Heart right ventricle (tissue), 16 donors: Measurements from ENCODE around the gene PSMA7. TPM values are rescaled to one million over a fixed set of nuclear protein-coding genes. Genes with fewer than 3 reads are reported as not detected.

Source experiments
- ATAC-seq, 8 donors: fragments of 200-7000 bp; cut with Tn5 transposase; one replicate each; pipeline ENCODE4 v1.9.1; 2020; ENCODE audit warnings: mild to moderate bottlenecking in 8 of 8, moderate library complexity in 8 of 8, moderate number of reproducible peaks in 1 of 8
- DNase-seq, 2 donors: peaks; one replicate each; pipeline ENCODE4 v3.0.0-alpha.2; 2020
- H3K27ac ChIP-seq, 10 donors: fragments of 200-600 bp; sonication (generic) in 2 of 10; one replicate each; pipeline versions ENCODE4 v1.5.0 to v1.8.0; 2020 to 2022; ENCODE audit warnings: mild to moderate bottlenecking in 3 of 10
- H3K27me3 ChIP-seq, 7 donors: fragments of 200-600 bp; one replicate each; pipeline ENCODE4 v1.8.0; 2021 to 2022; ENCODE audit warnings: mild to moderate bottlenecking in 2 of 7
- H3K36me3 ChIP-seq, 9 donors: fragments of 200-600 bp; sonication (generic) in 1 of 9; one replicate each; pipeline versions ENCODE4 v1.5.0 to v1.8.0; 2020 to 2022; ENCODE audit warnings: mild to moderate bottlenecking in 2 of 9
- H3K4me1 ChIP-seq, 9 donors: fragments of 200-600 bp; sonication (generic) in 1 of 9; one replicate each; pipeline versions ENCODE4 v1.5.0 to v1.8.0; 2020 to 2022; ENCODE audit warnings: mild to moderate bottlenecking in 4 of 9
- H3K4me3 ChIP-seq, 10 donors: fragments of 200-600 bp; sonication (generic) in 2 of 10; one replicate each; pipeline versions ENCODE4 v1.5.0 to v1.8.0; 2020 to 2022; ENCODE audit warnings: mild to moderate bottlenecking in 7 of 10, moderate library complexity in 2 of 10
- H3K9me3 ChIP-seq, 11 donors: fragments of 200-600 bp in 10 of 11; sonication (generic) in 2 of 11; one replicate each; pipeline versions ENCODE4 v1.5.0 to v1.8.0; 2013 to 2022; ENCODE audit warnings: mild to moderate bottlenecking in 2 of 11, control low read depth in 1 of 11, moderate library complexity in 1 of 11
- WGBS, 2 donors: extraction: QIAGEN DNeasy Blood & Tissue Kit; methylation state at CpG; one replicate each; pipeline ENCODE4 v1.1.7; 2013; ENCODE audit warnings: inconsistent platforms in 1 of 2; 5-methylcytosine and 5-hydroxymethylcytosine counted together
- intact Hi-C, 10 donors: fragments of 100-400 bp; cut with DNase I; formaldehyde crosslinking; loops; one replicate each; pipeline versions ENCODE4 v1.11.1 to v1.14.2; 2022
- polyA plus RNA-seq, 2 donors: library from polyadenylated mRNA; stranded (reverse); fragments of 200-250 nt; gene quantifications; one replicate each; pipeline ENCODE4 v1.2.3, GENCODE V29; 2013
- total RNA-seq, 10 donors: library from RNA; stranded (reverse); fragmentation: NEBNext Ultra II Directional in 3 of 10; extraction: Animal tissue kit (Norgen Biotek cat#: 25700) in 3 of 10; gene quantifications; one replicate each; pipeline versions ENCODE4 v1.2.1 to v1.2.4, GENCODE V29; 2021 to 2023
- TF ChIP-seq, protein P1 (sequence below), 9 donors: fragments of 200-600 bp; sonication (generic) in 2 of 9; IDR thresholded peaks; one replicate each; pipeline versions ENCODE4 v1.5.0 to v1.8.0; 2021 to 2022; ENCODE audit warnings: antibody characterized with exemption in 9 of 9, mild to moderate bottlenecking in 5 of 9, moderate library complexity in 1 of 9
- donor health status: Arrhythmogenic right ventricular cardiomyopathy.
- donor health status: ischemic (EF 13 %, LVEDD 7.1; RV severe dilation, severe dysfunction).
- donor health status: healthy with polysubstance abuse.
- donor health status: DM: no; HTN: yes; CAD: no.
- donor health status: DM: no; HTN: no; CAD: no.
- donor health status: ischemic (EF 25% LVEDD 6.9; RV normal size, moderate dysfunction).
- donor health status: ischemic (EF 25% LVEDD 5.7; RV mildly dilated, moderate dysfunction).
- donor health status: healthy.
- donor health status: DM: yes; HTN: yes; CAD: no.
- donor health status: Ischemic cardiomyopathy.
- donor health status: ischemic (EF 35%, LVEDD 5.7; RV mildly dilated, moderate dysfunction).
- donor health status: nonischemic (EF 11% LVEDD 7.7; RV severe dilation, severe dysfunction).
- donor health status: DM: yes; HTN: yes; CAD: no.
- donor health status: PGD.
- donor health status: ischemic (EF 29% LVEDD 5.4; RV normal size, mild dysfunction).
- donor health status: nonischemic (EF 23%, LVEDD 6.1; RV moderate dilation, normal function).

Gene PSMA7
- total and polyA plus RNA-seq, 12 donors: 143 to 567 (median 200) TPM

DNA sequence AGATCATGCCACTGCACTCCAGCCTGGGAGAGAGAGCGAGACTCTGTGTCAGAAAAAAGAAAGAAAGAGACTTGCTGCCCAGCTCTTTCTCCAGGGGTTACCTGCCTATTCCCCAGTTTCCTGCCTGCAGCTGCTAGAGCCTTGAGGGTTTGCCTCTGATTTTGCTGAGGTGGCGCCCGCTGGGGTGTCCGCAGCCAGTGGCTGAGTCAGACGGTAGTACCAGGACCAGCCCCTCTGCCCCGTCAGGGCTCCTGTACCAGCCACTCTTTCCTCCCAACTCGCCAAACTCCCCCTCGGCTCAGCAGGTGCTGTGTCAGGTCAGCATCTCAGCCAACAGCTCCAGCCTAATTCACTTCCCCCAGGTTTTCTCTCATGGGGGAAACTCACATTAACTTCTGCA, 28.3 kb downstream of the PSMA7 start:
- Histone ChIP-seq H3K27me3 (peaks cover 0 to 24% (median 15%) of the 10 kb centered on the region in 7 donors), H3K9me3 (peaks cover 0 to 38% (median 16%) of the 10 kb centered on the region in 11 donors), H3K4me3 (no peak overlapping the region), H3K4me1 (peaks cover 0 to 28% (median 22%) of the 10 kb centered on the region in 9 donors), H3K27ac (no peak overlapping the region), H3K36me3 (no peaks in the 10 kb centered on the region)
- intact Hi-C loops: loop anchor here in 3 of 10 donors (5.0 kb wide), 1 partner anchor 48 kb away; the partner anchor contains the start of gene TAF4 (in 3 of the 3)
- DNase-seq (no peak), ATAC-seq (no peak)
- TF ChIP-seq, protein P1, sequence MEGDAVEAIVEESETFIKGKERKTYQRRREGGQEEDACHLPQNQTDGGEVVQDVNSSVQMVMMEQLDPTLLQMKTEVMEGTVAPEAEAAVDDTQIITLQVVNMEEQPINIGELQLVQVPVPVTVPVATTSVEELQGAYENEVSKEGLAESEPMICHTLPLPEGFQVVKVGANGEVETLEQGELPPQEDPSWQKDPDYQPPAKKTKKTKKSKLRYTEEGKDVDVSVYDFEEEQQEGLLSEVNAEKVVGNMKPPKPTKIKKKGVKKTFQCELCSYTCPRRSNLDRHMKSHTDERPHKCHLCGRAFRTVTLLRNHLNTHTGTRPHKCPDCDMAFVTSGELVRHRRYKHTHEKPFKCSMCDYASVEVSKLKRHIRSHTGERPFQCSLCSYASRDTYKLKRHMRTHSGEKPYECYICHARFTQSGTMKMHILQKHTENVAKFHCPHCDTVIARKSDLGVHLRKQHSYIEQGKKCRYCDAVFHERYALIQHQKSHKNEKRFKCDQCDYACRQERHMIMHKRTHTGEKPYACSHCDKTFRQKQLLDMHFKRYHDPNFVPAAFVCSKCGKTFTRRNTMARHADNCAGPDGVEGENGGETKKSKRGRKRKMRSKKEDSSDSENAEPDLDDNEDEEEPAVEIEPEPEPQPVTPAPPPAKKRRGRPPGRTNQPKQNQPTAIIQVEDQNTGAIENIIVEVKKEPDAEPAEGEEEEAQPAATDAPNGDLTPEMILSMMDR (IDR thresholded peaks at IDR 0.05): no peak
- WGBS, 2 donors: 56 to 62% methylated on average over 8 of the region's 8 CpGs

DNA sequence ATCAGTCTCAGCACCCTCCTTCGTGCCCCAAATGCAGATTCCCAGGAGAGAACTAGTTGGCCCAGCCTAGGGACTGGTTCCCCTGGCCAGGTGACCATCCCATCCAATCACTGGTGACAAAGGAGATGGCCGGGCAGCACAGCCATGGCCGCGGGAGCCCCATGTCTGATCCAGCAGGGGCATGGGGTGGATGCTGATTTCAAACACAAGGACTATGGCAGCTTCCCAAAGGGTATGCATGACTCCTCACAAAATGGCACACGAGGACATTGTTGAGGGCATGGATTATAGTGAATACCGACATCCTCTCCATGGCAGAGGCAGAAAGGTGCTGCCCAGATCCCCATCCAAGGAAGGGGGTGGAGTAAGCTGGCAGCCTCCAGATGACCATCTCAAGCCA, 30.8 kb downstream of the PSMA7 start:
- no peak overlapping the region for H3K4me3 ChIP-seq
- H3K4me1 ChIP-seq: peaks cover 0 to 6% (median 4%) of the 10 kb centered on the region in 9 donors
- no peak overlapping the region for H3K27ac ChIP-seq
- WGBS, 2 donors: 92 to 96% methylated on average over 6 of the region's 6 CpGs
- peaks cover 0 to 63% (median 42%) of the 10 kb centered on the region in 11 donors for H3K9me3 ChIP-seq
- no peaks in the 10 kb centered on the region for H3K36me3 ChIP-seq
- peaks cover 0 to 15% (median 3%) of the 10 kb centered on the region in 7 donors for H3K27me3 ChIP-seq
- TF ChIP-seq, protein P1 (IDR thresholded peaks at IDR 0.05): no peak
- intact Hi-C loops: no loop called here
- ATAC-seq: no peak
- no peak for DNase-seq

- peaks cover 0 to 4% (median 0%) of the 10 kb centered on the region in 7 donors for H3K27me3 ChIP-seq
- H3K36me3 ChIP-seq: no peaks in the 10 kb centered on the region
- DNase-seq (no peak), ATAC-seq (no peak)
- peaks cover 0 to 76% (median 43%) of the 10 kb centered on the region in 11 donors for H3K9me3 ChIP-seq
- TF ChIP-seq, protein P1 (IDR thresholded peaks at IDR 0.05): no peak
- H3K27ac ChIP-seq: no peak overlapping the region
- H3K4me3 ChIP-seq: no peak overlapping the region
- no peaks in the 10 kb centered on the region for H3K4me1 ChIP-seq
- intact Hi-C loops: no loop called here
- 79 to 86% methylated on average over 6 of the region's 6 CpGs for WGBS, 2 donors
These were observed 32.0 kb downstream of the PSMA7 start for GRCh38 chr20:62111148-62111547.

- TF ChIP-seq, protein P1 (IDR thresholded peaks at IDR 0.05): no peak
- Histone ChIP-seq H3K4me1 (no peaks in the 10 kb centered on the region), H3K27me3 (peaks cover 0 to 7% (median 0%) of the 10 kb centered on the region in 7 donors), H3K4me3 (no peak overlapping the region), H3K27ac (no peak overlapping the region), H3K9me3 (peaks cover 0 to 75% (median 34%) of the 10 kb centered on the region in 11 donors), H3K36me3 (no peaks in the 10 kb centered on the region)
- 93 to 97% methylated on average over 5 of the region's 5 CpGs for WGBS, 2 donors
- ATAC-seq (no peak), DNase-seq (no peak)
- intact Hi-C loops: no loop called here
These were observed 37.6 kb downstream of the PSMA7 start for GRCh38 chr20:62105592-62105991.
